Cardiac fibroblast (primary cell): ENCODE data around the gene TUBB4A.

Source experiments
- DNase-seq, 2 donors: peaks; one replicate each; pipeline versions ENCODE4 v3.0.0 to v3.0.0-alpha.2; 2010; ENCODE audit warnings: low read depth in 2 of 2
- H3K4me3 ChIP-seq, 2 donors: replicated peaks in 1 of 2; 1 replicate in 1 of 2; 2 replicates in 1 of 2; pipeline ENCODE4 v1.5.1; 2011; ENCODE audit warnings: low read depth in 2 of 2, low read length in 2 of 2, mild to moderate bottlenecking in 2 of 2, moderate library complexity in 1 of 2
- TF ChIP-seq, protein P1 (sequence below): IDR thresholded peaks from one replicate; pipeline ENCODE4 v1.5.1; 2011; ENCODE audit warnings: low read depth, mild to moderate bottlenecking, low read length, inconsistent platforms

The TUBB4A gene

GRCh38 chr19:6500837-6501739 is 1.0 kb downstream of the TUBB4A start:
- H3K4me3 ChIP-seq = no peak overlapping the region
- no peak for DNase-seq
- TF ChIP-seq, protein P1, sequence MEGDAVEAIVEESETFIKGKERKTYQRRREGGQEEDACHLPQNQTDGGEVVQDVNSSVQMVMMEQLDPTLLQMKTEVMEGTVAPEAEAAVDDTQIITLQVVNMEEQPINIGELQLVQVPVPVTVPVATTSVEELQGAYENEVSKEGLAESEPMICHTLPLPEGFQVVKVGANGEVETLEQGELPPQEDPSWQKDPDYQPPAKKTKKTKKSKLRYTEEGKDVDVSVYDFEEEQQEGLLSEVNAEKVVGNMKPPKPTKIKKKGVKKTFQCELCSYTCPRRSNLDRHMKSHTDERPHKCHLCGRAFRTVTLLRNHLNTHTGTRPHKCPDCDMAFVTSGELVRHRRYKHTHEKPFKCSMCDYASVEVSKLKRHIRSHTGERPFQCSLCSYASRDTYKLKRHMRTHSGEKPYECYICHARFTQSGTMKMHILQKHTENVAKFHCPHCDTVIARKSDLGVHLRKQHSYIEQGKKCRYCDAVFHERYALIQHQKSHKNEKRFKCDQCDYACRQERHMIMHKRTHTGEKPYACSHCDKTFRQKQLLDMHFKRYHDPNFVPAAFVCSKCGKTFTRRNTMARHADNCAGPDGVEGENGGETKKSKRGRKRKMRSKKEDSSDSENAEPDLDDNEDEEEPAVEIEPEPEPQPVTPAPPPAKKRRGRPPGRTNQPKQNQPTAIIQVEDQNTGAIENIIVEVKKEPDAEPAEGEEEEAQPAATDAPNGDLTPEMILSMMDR = no peak

- no peak overlapping the region for H3K4me3 ChIP-seq
- no peak for DNase-seq
- TF ChIP-seq, protein P1 = no peak
Measured at GRCh38 chr19:6499052-6499790, 2.9 kb downstream of the TUBB4A start.

- TF ChIP-seq, protein P1 = no peak
- no peak for DNase-seq
- H3K4me3 ChIP-seq = no peak overlapping the region
Measured at GRCh38 chr19:6498294-6499036, 3.6 kb downstream of the TUBB4A start.

DNA sequence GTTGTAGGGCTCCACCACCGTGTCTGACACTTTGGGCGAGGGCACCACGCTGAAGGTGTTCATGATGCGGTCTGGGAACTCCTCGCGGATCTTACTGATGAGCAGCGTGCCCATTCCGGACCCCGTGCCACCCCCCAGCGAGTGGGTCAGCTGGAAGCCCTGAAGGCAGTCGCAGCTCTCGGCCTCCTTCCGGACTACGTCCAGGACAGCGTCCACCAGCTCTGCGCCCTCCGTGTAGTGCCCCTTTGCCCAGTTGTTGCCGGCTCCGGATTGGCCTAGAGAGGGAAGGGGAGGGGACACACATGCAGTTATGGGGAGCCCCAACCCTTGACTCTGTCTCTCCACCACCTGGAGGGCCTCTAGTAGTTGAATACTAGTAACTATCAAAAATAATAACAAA is 6.2 kb downstream of the TUBB4A start:
- no peak overlapping the region for H3K4me3 ChIP-seq
- DNase-seq = no peak
- TF ChIP-seq, protein P1 = no peak

GRCh38 chr19:6494438-6495036 is 7.6 kb downstream of the TUBB4A start:
- TF ChIP-seq, protein P1 = no peak
- no peak for DNase-seq

More at GRCh38 chr19:6494438-6495036, 7.6 kb downstream of the TUBB4A start:
- H3K4me3 ChIP-seq = no peak overlapping the region
